IMR-90 (cell line): ENCODE results near the gene APOH. TPM values are rescaled to one million over a fixed set of nuclear protein-coding genes. Genes with fewer than 3 reads are reported as not detected.

ENCODE experiments used
- ATAC-seq: fragments of 200-7000 bp; cut with Tn5 transposase; 2 replicates; pipeline ENCODE4 v1.9.1; 2020; ENCODE audit warnings: low read depth, mild to moderate bottlenecking, moderate library complexity
- BruUV-seq: library from RNA; stranded (reverse); fragments of 400-500 nt; replicated peaks from 2 replicates; lab custom pipeline; 2021; lab: Mats Ljungman, UMichigan
- CTCF ChIA-PET: fragments of 300-600 bp; formaldehyde crosslinking; extraction: SDS; loops from one replicate; lab custom pipeline; 2021; ENCODE audit warnings: antibody characterized with exemption; lab: Yijun Ruan, JAX
- POLR2A ChIA-PET: fragments of 300-600 bp; sonication (Branson Sonifier 250); formaldehyde crosslinking; loops from one replicate; lab custom pipeline; 2022; ENCODE audit warnings: antibody characterized with exemption; ENCODE audit not compliant: unreplicated experiment; lab: Charles Lee
- DNase-seq: peaks from one replicate; pipeline ENCODE4 v3.0.0; 2013
- H2AFZ ChIP-seq: replicated peaks from 2 replicates; pipeline ENCODE3; 2013; ENCODE audit warnings: low read length, mild to moderate bottlenecking; ENCODE audit not compliant: poor library complexity
- H2AK5ac ChIP-seq: 2 replicates; pipeline ENCODE4 v1.6.1; 2013; ENCODE audit warnings: low read depth, low read length, inconsistent platforms
- H2AK9ac ChIP-seq: replicated peaks from 2 replicates; pipeline ENCODE3; 2013; ENCODE audit warnings: mild to moderate bottlenecking, low read depth, low read length, moderate library complexity; ENCODE audit not compliant: poor library complexity
- H2BK120ac ChIP-seq: 2 replicates; pipeline ENCODE4 v1.6.1; 2013; ENCODE audit warnings: low read depth, low read length, inconsistent platforms
- H2BK15ac ChIP-seq: 3 replicates; pipeline ENCODE4 v1.6.1; 2013; ENCODE audit warnings: low read depth, low read length, inconsistent platforms
- H2BK20ac ChIP-seq: 2 replicates; pipeline ENCODE4 v1.6.1; 2013; ENCODE audit warnings: low read depth, mild to moderate bottlenecking, inconsistent platforms, low read length, moderate library complexity
- H2BK5ac ChIP-seq: 2 replicates; pipeline ENCODE4 v1.6.1; 2013; ENCODE audit warnings: mild to moderate bottlenecking, low read depth, low read length, inconsistent platforms; ENCODE audit not compliant: poor library complexity, severe bottlenecking
- H3K14ac ChIP-seq: replicated peaks from 2 replicates; pipeline ENCODE4 v1.6.1; 2013; ENCODE audit warnings: low read depth, low read length, inconsistent platforms
- H3K18ac ChIP-seq: 2 replicates; pipeline ENCODE4 v1.6.1; 2013; ENCODE audit warnings: low read depth, low read length, control low read depth
- H3K23ac ChIP-seq: 2 replicates; pipeline ENCODE4 v1.6.1; 2013; ENCODE audit warnings: low read depth, low read length, inconsistent platforms
- H3K27ac ChIP-seq: 2 replicates; pipeline ENCODE4 v1.5.1; 2013; ENCODE audit warnings: mild to moderate bottlenecking, control low read depth, low read length; ENCODE audit not compliant: insufficient read depth
- H3K27me3 ChIP-seq: 2 replicates; pipeline ENCODE4 v1.6.1; 2013; ENCODE audit warnings: low read length; ENCODE audit not compliant: control insufficient read depth, insufficient read depth
- H3K36me3 ChIP-seq: 2 replicates; pipeline ENCODE4 v1.6.1; 2013; ENCODE audit warnings: low read length, mixed read lengths; ENCODE audit not compliant: control insufficient read depth, insufficient read depth
- H3K4ac ChIP-seq: 2 replicates; pipeline ENCODE4 v1.6.1; 2013; ENCODE audit warnings: low read depth, low read length, inconsistent platforms
- H3K4me1 ChIP-seq: 2 replicates; pipeline ENCODE4 v1.6.1; 2013; ENCODE audit warnings: low read length, mixed read lengths; ENCODE audit not compliant: control insufficient read depth, insufficient read depth
- H3K4me2 ChIP-seq: 2 replicates; pipeline ENCODE4 v1.6.1; 2013; ENCODE audit warnings: low read depth, mild to moderate bottlenecking, control low read depth, low read length, moderate library complexity
- H3K4me3 ChIP-seq: 2 replicates; pipeline ENCODE4 v1.5.1; 2013; ENCODE audit warnings: low read depth, mild to moderate bottlenecking, control low read depth, low read length, moderate library complexity; ENCODE audit not compliant: insufficient read depth
- H3K56ac ChIP-seq: 2 replicates; pipeline ENCODE4 v1.6.1; 2013; ENCODE audit warnings: low read length, inconsistent platforms; ENCODE audit not compliant: insufficient read depth; ENCODE audit errors: extremely low read depth
- H3K79me1 ChIP-seq, 2 experiments: 2 replicates each; pipeline ENCODE4 v1.6.1; 2013; ENCODE audit warnings: low read length in 2 of 2, inconsistent platforms in 1 of 2, low read depth in 1 of 2
- H3K9ac ChIP-seq: 2 replicates; pipeline ENCODE4 v1.6.1; 2013; ENCODE audit warnings: low read depth, low read length, control low read depth
- H3K9me1 ChIP-seq: 2 replicates; pipeline ENCODE4 v1.6.1; 2013; ENCODE audit warnings: low read length, inconsistent platforms; ENCODE audit not compliant: insufficient read depth
- H3K9me3 ChIP-seq: 2 replicates; pipeline ENCODE4 v1.6.1; 2013; ENCODE audit warnings: low read length; ENCODE audit not compliant: control insufficient read depth, insufficient read depth
- H4K20me1 ChIP-seq: 2 replicates; pipeline ENCODE4 v1.6.1; 2013; ENCODE audit warnings: low read length, inconsistent platforms; ENCODE audit not compliant: insufficient read depth
- H4K5ac ChIP-seq: 2 replicates; pipeline ENCODE4 v1.6.1; 2013; ENCODE audit warnings: mild to moderate bottlenecking, low read depth, low read length, control low read depth
- H4K8ac ChIP-seq, 2 experiments: 2 replicates each; pipeline ENCODE4 v1.6.1; 2013; ENCODE audit warnings: low read depth in 2 of 2, low read length in 2 of 2, control low read depth in 1 of 2, inconsistent platforms in 1 of 2
- H4K91ac ChIP-seq: 2 replicates; pipeline ENCODE4 v1.6.1; 2013; ENCODE audit warnings: low read depth, low read length, inconsistent platforms; ENCODE audit not compliant: insufficient read depth
- MXI1 ChIP-seq: IDR thresholded peaks from 2 replicates; pipeline ENCODE4 v1.6.1; 2012; ENCODE audit warnings: low read depth, mild to moderate bottlenecking, low read length, moderate library complexity, borderline replicate concordance
- POLR2A ChIP-seq: IDR thresholded peaks from 2 replicates; pipeline ENCODE4 v1.6.1; 2012; ENCODE audit warnings: mild to moderate bottlenecking, low read depth, low read length
- SMC3 ChIP-seq: fragments of 150-350 bp; IDR thresholded peaks from 2 replicates; pipeline ENCODE4 v1.6.1; 2016; ENCODE audit warnings: low read depth, mild to moderate bottlenecking, antibody characterized with exemption, low read length, moderate library complexity
- WGBS, 2 experiments: methylation state at CpG; one replicate each; pipeline versions ENCODE4 v1.1.5 to v1.1.7; 2013; ENCODE audit warnings: missing lambda C conversion rate in 2 of 2; ENCODE audit not compliant: insufficient read length in 1 of 2; ENCODE audit errors: extremely low coverage in 2 of 2; 5-methylcytosine and 5-hydroxymethylcytosine counted together
- dilution Hi-C: fragments of 300-500 bp; cut with HindIII; formaldehyde crosslinking; loops from one replicate; pipeline ENCODE4 v1.14.3; 2018; ENCODE audit warnings: low sequenced_read_pairs; ENCODE audit not compliant: unreplicated experiment
- in situ Hi-C: fragments of 300-500 bp; cut with MboI; formaldehyde crosslinking; loops from 3 replicates; pipeline ENCODE4 v1.14.3; 2019; ENCODE audit warnings: low sequenced_read_pairs, inconsistent platforms, mixed read lengths
- intact Hi-C: fragments of 100-400 bp; cut with micrococcal nuclease; formaldehyde crosslinking; loops from 2 replicates; pipeline ENCODE4 v1.10.0; 2022
- polyA plus RNA-seq, 3 experiments: library from polyadenylated mRNA; depleted of rRNA; stranded (reverse); fragments of >200 nt; gene quantifications; 2 replicates each; pipeline ENCODE4 v1.2.3, GENCODE V29; 2012; ENCODE audit warnings: low replicate concordance in 1 of 3
- total RNA-seq: library from RNA; depleted of rRNA; stranded (reverse); fragments of >200 nt; gene quantifications from 2 replicates; pipeline ENCODE4 v1.2.3, GENCODE V29; 2012

Gene APOH
- total and polyA plus RNA-seq, 2 of the 4 experiments (the other 2 are of a cell fraction) = not detected

- H2AFZ ChIP-seq = no peak overlapping the region
- H3K4me3 ChIP-seq = no peak overlapping the region
- no TSS peak for BruUV-seq
- H3K9ac ChIP-seq = no peak overlapping the region
- no peak for ATAC-seq
- in situ Hi-C loops = no loop called here
- no peak overlapping the region for H2BK5ac ChIP-seq
- H4K8ac ChIP-seq = no peak overlapping the region
- H3K14ac ChIP-seq = no peak overlapping the region
- no peaks in the 10 kb centered on the region for H3K36me3 ChIP-seq
- no peaks in the 10 kb centered on the region for H3K9me1 ChIP-seq
- DNase-seq = no peak
- H3K27me3 ChIP-seq = peaks cover 21% of the 10 kb centered on the region
- POLR2A ChIA-PET = no interaction called here
- H3K4me1 ChIP-seq = no peaks in the 10 kb centered on the region
- dilution Hi-C loops = no loop called here
- no peak overlapping the region for H2BK20ac ChIP-seq
- TF ChIP-seq MXI1 (no peak), SMC3 (no peak), POLR2A (no peak)
- WGBS, 2 experiments = 80% methylated on average over 2 of the region's 5 CpGs; no CpG with 5 or more reads in 1 of the 2 experiments
- no peaks in the 10 kb centered on the region for H3K9me3 ChIP-seq
- H3K56ac ChIP-seq = no peak overlapping the region
- no peak overlapping the region for H2BK15ac ChIP-seq
- H2AK9ac ChIP-seq = no peak overlapping the region
- CTCF ChIA-PET = no interaction called here
- no peaks in the 10 kb centered on the region for H3K79me1 ChIP-seq
- H3K27ac ChIP-seq = no peak overlapping the region
- no peaks in the 10 kb centered on the region for H4K20me1 ChIP-seq
- no peak overlapping the region for H3K23ac ChIP-seq
- no peak overlapping the region for H3K4me2 ChIP-seq
- H3K4ac ChIP-seq = no peak overlapping the region
- intact Hi-C loops = no loop called here
- no peak overlapping the region for H4K91ac ChIP-seq
- H4K5ac ChIP-seq = no peak overlapping the region
- no peak overlapping the region for H2AK5ac ChIP-seq
- H2BK120ac ChIP-seq = no peak overlapping the region
- no peak overlapping the region for H3K18ac ChIP-seq
Measured at GRCh38 chr17:66214884-66215528, 14.2 kb downstream of the APOH start.
